Nephron (organoid): ENCODE data around the gene NLRX1.
"Not testable (repeated sequence)": the region's sequence is repeated elsewhere in the genome, so short reads cannot be mapped to it uniquely, and the experiment has no call there.

Experiments used
- H3K27ac Mint-ChIP-seq, 3 experiments: 2 replicates each; pipeline ENCODE4 v1.8.0; 2020; ENCODE audit warnings: mixed read lengths in 3 of 3, mild to moderate bottlenecking in 2 of 3, moderate library complexity in 1 of 3
- H3K27me3 Mint-ChIP-seq: 2 replicates; pipeline ENCODE4 v1.8.0; 2021; ENCODE audit warnings: low read depth, mild to moderate bottlenecking, moderate library complexity, mixed read lengths
- H3K36me3 Mint-ChIP-seq: 2 replicates; pipeline ENCODE4 v1.8.0; 2020; ENCODE audit warnings: low read depth, mixed read lengths
- H3K4me1 Mint-ChIP-seq: 2 replicates; pipeline ENCODE4 v1.8.0; 2020; ENCODE audit warnings: mixed read lengths
- H3K4me3 Mint-ChIP-seq, 3 experiments: 2 replicates each; pipeline ENCODE4 v1.8.0; 2020; ENCODE audit warnings: mild to moderate bottlenecking in 3 of 3, mixed read lengths in 3 of 3, moderate library complexity in 2 of 3
- H3K9me3 Mint-ChIP-seq: 2 replicates; pipeline ENCODE4 v1.8.0; 2020; ENCODE audit warnings: mixed read lengths
- TF ChIP-seq, protein P1 (sequence below), 3 experiments: fragments of 200-600 bp; sonication (generic); IDR thresholded peaks; one replicate each; pipeline ENCODE4 v1.5.0; 2021; ENCODE audit warnings: antibody characterized with exemption in 3 of 3; ENCODE audit not compliant: unreplicated experiment in 3 of 3

The NLRX1 gene

DNA sequence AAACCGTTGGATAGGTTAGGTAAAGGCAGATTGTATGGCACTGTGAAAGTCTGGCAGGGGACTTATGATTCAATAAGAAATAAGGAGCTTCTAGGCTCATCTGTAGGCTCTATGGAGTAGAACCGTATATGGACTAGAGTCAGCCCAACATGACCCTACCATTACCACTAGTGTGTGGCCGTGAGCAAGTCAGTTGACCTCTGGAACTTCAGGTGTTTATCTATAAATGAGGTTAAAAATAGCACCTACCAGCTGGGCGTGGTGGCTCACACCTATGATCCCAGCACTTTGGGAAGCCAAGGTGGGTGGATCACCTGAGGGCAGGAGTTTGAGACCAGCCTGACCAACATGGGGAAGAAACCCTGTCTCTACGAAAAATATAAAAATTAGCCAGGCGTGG is 42.7 kb upstream of the NLRX1 start:
- no peak overlapping the region for H3K27ac Mint-ChIP-seq
- H3K27me3 Mint-ChIP-seq = no peaks in the 10 kb centered on the region
- no peak overlapping the region for H3K4me3 Mint-ChIP-seq
- H3K36me3 Mint-ChIP-seq = peaks cover 36% of the 10 kb centered on the region
- TF ChIP-seq, protein P1, sequence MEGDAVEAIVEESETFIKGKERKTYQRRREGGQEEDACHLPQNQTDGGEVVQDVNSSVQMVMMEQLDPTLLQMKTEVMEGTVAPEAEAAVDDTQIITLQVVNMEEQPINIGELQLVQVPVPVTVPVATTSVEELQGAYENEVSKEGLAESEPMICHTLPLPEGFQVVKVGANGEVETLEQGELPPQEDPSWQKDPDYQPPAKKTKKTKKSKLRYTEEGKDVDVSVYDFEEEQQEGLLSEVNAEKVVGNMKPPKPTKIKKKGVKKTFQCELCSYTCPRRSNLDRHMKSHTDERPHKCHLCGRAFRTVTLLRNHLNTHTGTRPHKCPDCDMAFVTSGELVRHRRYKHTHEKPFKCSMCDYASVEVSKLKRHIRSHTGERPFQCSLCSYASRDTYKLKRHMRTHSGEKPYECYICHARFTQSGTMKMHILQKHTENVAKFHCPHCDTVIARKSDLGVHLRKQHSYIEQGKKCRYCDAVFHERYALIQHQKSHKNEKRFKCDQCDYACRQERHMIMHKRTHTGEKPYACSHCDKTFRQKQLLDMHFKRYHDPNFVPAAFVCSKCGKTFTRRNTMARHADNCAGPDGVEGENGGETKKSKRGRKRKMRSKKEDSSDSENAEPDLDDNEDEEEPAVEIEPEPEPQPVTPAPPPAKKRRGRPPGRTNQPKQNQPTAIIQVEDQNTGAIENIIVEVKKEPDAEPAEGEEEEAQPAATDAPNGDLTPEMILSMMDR (IDR thresholded peaks at IDR 0.05; ENCODE audit: unreplicated experiment in 3 of 3) = no peak
- H3K4me1 Mint-ChIP-seq = peaks cover 11% of the 10 kb centered on the region
- no peaks in the 10 kb centered on the region for H3K9me3 Mint-ChIP-seq

- H3K36me3 Mint-ChIP-seq = peaks cover 45% of the 10 kb centered on the region
- no peaks in the 10 kb centered on the region for H3K9me3 Mint-ChIP-seq
- no peak overlapping the region for H3K27ac Mint-ChIP-seq
- H3K27me3 Mint-ChIP-seq = no peaks in the 10 kb centered on the region
- H3K4me3 Mint-ChIP-seq = no peak overlapping the region
- TF ChIP-seq, protein P1 (IDR thresholded peaks at IDR 0.05; ENCODE audit: unreplicated experiment in 3 of 3) = no peak
- H3K4me1 Mint-ChIP-seq = peaks cover 10% of the 10 kb centered on the region
Observed at GRCh38 chr11:119126675-119127268, 41.8 kb upstream of the NLRX1 start.

DNA sequence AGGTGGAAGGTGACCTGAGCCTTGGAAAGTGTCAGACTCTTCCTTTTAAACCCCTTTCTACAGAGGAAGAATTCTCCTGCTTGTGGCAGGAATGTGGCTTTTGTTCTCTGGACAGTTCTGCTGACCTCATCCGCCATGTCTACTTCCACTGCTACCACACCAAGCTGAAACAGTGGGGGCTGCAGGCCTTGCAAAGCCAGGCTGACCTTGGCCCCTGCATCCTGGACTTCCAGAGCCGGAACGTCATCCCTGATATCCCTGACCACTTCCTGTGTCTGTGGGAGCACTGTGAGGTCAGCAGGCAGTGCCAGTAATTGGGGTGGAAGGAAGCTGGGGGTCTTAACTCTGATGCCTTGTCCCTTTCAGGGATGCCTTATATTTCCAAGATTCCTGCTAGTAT is 37.9 kb upstream of the NLRX1 start:
- no peaks in the 10 kb centered on the region for H3K27me3 Mint-ChIP-seq
- H3K36me3 Mint-ChIP-seq = peaks cover 59% of the 10 kb centered on the region
- H3K27ac Mint-ChIP-seq = no peak overlapping the region
- H3K9me3 Mint-ChIP-seq = no peaks in the 10 kb centered on the region
- no peak overlapping the region for H3K4me3 Mint-ChIP-seq
- no peaks in the 10 kb centered on the region for H3K4me1 Mint-ChIP-seq
- TF ChIP-seq, protein P1 (IDR thresholded peaks at IDR 0.05; ENCODE audit: unreplicated experiment in 3 of 3) = no peak

- no peak overlapping the region for H3K27ac Mint-ChIP-seq
Observed at GRCh38 chr11:119134389-119134978, 34.0 kb upstream of the NLRX1 start.

GRCh38 chr11:119139276-119139675 is 29.2 kb upstream of the NLRX1 start:
- H3K27me3 Mint-ChIP-seq, H3K36me3 Mint-ChIP-seq, H3K4me3 Mint-ChIP-seq, H3K9me3 Mint-ChIP-seq, H3K4me1 Mint-ChIP-seq, H3K27ac Mint-ChIP-seq: not testable (repeated sequence)

More at GRCh38 chr11:119134389-119134978, 34.0 kb upstream of the NLRX1 start:
- H3K4me3 Mint-ChIP-seq = no peak overlapping the region
- H3K4me1 Mint-ChIP-seq = no peaks in the 10 kb centered on the region
- H3K36me3 Mint-ChIP-seq = peaks cover 49% of the 10 kb centered on the region
- H3K9me3 Mint-ChIP-seq = no peaks in the 10 kb centered on the region
- TF ChIP-seq, protein P1 (IDR thresholded peaks at IDR 0.05; ENCODE audit: unreplicated experiment in 3 of 3) = peak; percentile 28 to 33 (median 30)
- peaks cover 4% of the 10 kb centered on the region for H3K27me3 Mint-ChIP-seq

DNA sequence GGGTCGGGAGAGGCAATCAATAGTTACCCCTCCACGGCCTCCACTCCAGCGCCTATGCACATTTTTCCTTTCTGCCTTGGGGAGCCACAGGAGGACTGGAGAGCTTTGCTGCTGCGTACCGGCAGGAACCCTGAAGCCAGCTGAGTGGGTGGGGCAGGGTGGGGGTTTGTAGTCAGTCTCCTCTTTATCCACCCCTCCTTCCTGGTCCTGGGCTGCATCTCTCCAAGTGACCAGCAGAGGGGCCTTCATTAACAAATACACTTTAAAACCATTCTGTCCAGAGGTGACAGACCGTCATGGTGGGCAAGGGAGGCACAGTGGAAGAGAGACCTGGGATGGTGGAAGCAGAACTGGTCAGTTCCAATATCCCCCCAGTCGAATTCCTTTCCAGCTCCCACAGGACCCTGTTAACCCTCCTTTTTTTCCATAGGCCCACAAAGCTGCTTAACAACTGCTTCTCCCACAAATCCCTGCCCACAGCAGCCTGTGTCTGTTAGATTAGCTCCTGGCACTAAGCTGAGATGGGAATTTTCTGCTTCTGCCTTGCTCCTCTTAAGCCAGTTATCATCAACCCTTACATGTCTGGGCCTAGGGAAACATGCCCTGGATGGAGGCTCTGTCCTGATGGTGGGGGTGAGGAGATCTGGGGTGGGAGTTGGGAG is 23.6 kb upstream of the NLRX1 start:
- no peak overlapping the region for H3K4me3 Mint-ChIP-seq

More for the DNA sequence above, 23.6 kb upstream of the NLRX1 start:
- H3K27me3 Mint-ChIP-seq = peaks cover 40% of the 10 kb centered on the region
- peaks cover 10% of the 10 kb centered on the region for H3K4me1 Mint-ChIP-seq
- H3K36me3 Mint-ChIP-seq = no peaks in the 10 kb centered on the region
- TF ChIP-seq, protein P1 (IDR thresholded peaks at IDR 0.05; ENCODE audit: unreplicated experiment in 3 of 3) = peak; percentile 70 to 72 (median 71)
- H3K9me3 Mint-ChIP-seq = no peaks in the 10 kb centered on the region
- peak overlapping the region in 1 of 3 experiments; percentile 65 for H3K27ac Mint-ChIP-seq
